GM19328 (cell line): ENCODE data around the gene USP43.

Experiments used
- ATAC-seq: cut with Tn5 transposase; IDR thresholded peaks from one replicate; pipeline ENCODE4 v1.9.1; 2021; ENCODE audit warnings: mild to moderate bottlenecking, moderate library complexity; ENCODE audit not compliant: unreplicated experiment

The USP43 gene

GRCh38 chr17:9707948-9708347 lies 62.6 kb downstream of the USP43 start:
- ATAC-seq, result no peak

- no peak for ATAC-seq
These were observed 69.5 kb downstream of the USP43 start for GRCh38 chr17:9714801-9715200.

- no peak for ATAC-seq
These were observed 70.2 kb downstream of the USP43 start for GRCh38 chr17:9715503-9716016.

- ATAC-seq, result no peak
These were observed 80.3 kb downstream of the USP43 start for GRCh38 chr17:9725575-9725974.

- no peak for ATAC-seq
These were observed 81.0 kb downstream of the USP43 start for GRCh38 chr17:9726291-9726690.

- no peak for ATAC-seq
These were observed 82.7 kb downstream of the USP43 start for GRCh38 chr17:9728005-9728404.

GRCh38 chr17:9728564-9728963 lies 83.2 kb downstream of the USP43 start:
- no peak for ATAC-seq

GRCh38 chr17:9729034-9729650 lies 83.8 kb downstream of the USP43 start:
- no peak for ATAC-seq

- no peak for ATAC-seq
These were observed 84.6 kb downstream of the USP43 start for GRCh38 chr17:9729735-9730420.

- no peak for ATAC-seq
These were observed 105.2 kb downstream of the USP43 start for GRCh38 chr17:9750524-9750923.

GRCh38 chr17:9755083-9755482 lies 109.8 kb downstream of the USP43 start:
- no peak for ATAC-seq

- no peak for ATAC-seq
These were observed 114.9 kb downstream of the USP43 start for GRCh38 chr17:9760266-9760665.

- ATAC-seq, result no peak
These were observed 118.3 kb downstream of the USP43 start for GRCh38 chr17:9763643-9764042.

- ATAC-seq, result no peak
These were observed 120.0 kb downstream of the USP43 start for GRCh38 chr17:9765322-9765721.

- ATAC-seq, result no peak
These were observed 121.7 kb downstream of the USP43 start for GRCh38 chr17:9766970-9767369.

GRCh38 chr17:9767432-9767991 lies 122.2 kb downstream of the USP43 start:
- no peak for ATAC-seq

- no peak for ATAC-seq
These were observed 123.1 kb downstream of the USP43 start for GRCh38 chr17:9768381-9768934.

- ATAC-seq, result no peak
These were observed 123.8 kb downstream of the USP43 start for GRCh38 chr17:9769036-9769695.

- no peak for ATAC-seq
These were observed 126.1 kb downstream of the USP43 start for GRCh38 chr17:9771465-9771864.

GRCh38 chr17:9772658-9773057 lies 127.3 kb downstream of the USP43 start:
- ATAC-seq, result no peak

GRCh38 chr17:9776911-9777310 lies 131.6 kb downstream of the USP43 start:
- no peak for ATAC-seq
